MCF 10A (cell line): ENCODE measurements around the gene TGM4. TPM values are rescaled to one million over a fixed set of nuclear protein-coding genes. Genes with fewer than 3 reads are reported as not detected.
A peak's percentile ranks its signal among the peaks of the same experiment; 100 is the strongest.

Source experiments
- BruUV-seq: library from RNA; stranded (reverse); fragments of 400-500 nt; replicated peaks from 2 replicates; lab custom pipeline; 2021; lab: Mats Ljungman, UMichigan
- CTCF ChIA-PET: fragments of 300-600 bp; sonication (Branson Sonifier 250); formaldehyde crosslinking; extraction: SDS; loops from one replicate; lab custom pipeline; 2021; ENCODE audit warnings: antibody characterized with exemption, inconsistent platforms; lab: Yijun Ruan, JAX
- POLR2A ChIA-PET: fragments of 300-600, 350-650 bp; sonication (Branson Sonifier 250); formaldehyde crosslinking; extraction: SDS; loops from one replicate; lab custom pipeline; 2020; ENCODE audit warnings: antibody characterized with exemption, inconsistent platforms; lab: Yijun Ruan, JAX
- DNase-seq: peaks from one replicate; pipeline ENCODE4 v3.0.0-alpha.2; 2018; ENCODE audit not compliant: unreplicated experiment
- H3K27ac Mint-ChIP-seq: one replicate; pipeline ENCODE4 v1.8.0; 2022; ENCODE audit warnings: mild to moderate bottlenecking, low read depth, mixed read lengths; ENCODE audit not compliant: unreplicated experiment
- H3K27me3 Mint-ChIP-seq: one replicate; pipeline ENCODE4 v1.8.0; 2022; ENCODE audit warnings: mixed read lengths; ENCODE audit not compliant: insufficient read depth, unreplicated experiment
- H3K36me3 Mint-ChIP-seq: one replicate; pipeline ENCODE4 v1.8.0; 2022; ENCODE audit warnings: mild to moderate bottlenecking, moderate library complexity, mixed read lengths; ENCODE audit not compliant: insufficient read depth, unreplicated experiment
- H3K4me1 Mint-ChIP-seq: one replicate; pipeline ENCODE4 v1.8.0; 2022; ENCODE audit warnings: mixed read lengths; ENCODE audit not compliant: insufficient read depth, unreplicated experiment
- H3K4me3 Mint-ChIP-seq: one replicate; pipeline ENCODE4 v1.8.0; 2022; ENCODE audit warnings: mild to moderate bottlenecking, moderate library complexity, mixed read lengths; ENCODE audit not compliant: unreplicated experiment
- H3K9me3 Mint-ChIP-seq: one replicate; pipeline ENCODE4 v1.8.0; 2022; ENCODE audit warnings: mixed read lengths; ENCODE audit not compliant: unreplicated experiment
- intact Hi-C: fragments of 100-400 bp; cut with micrococcal nuclease; formaldehyde crosslinking; loops from 2 replicates; pipeline ENCODE4 v1.14.1; 2022
- total RNA-seq: library from RNA; stranded (reverse); gene quantifications from 2 replicates; pipeline ENCODE4 v1.2.3, GENCODE V29; 2022
- TF ChIP-seq, protein P1 (sequence below): fragments of 200-600 bp; IDR thresholded peaks from one replicate; pipeline ENCODE4 v1.8.0; 2022; ENCODE audit warnings: antibody characterized with exemption, mild to moderate bottlenecking; ENCODE audit not compliant: unreplicated experiment

Gene TGM4
- total RNA-seq, 1 experiment from 2014 or later, result 2.5 TPM

DNA sequence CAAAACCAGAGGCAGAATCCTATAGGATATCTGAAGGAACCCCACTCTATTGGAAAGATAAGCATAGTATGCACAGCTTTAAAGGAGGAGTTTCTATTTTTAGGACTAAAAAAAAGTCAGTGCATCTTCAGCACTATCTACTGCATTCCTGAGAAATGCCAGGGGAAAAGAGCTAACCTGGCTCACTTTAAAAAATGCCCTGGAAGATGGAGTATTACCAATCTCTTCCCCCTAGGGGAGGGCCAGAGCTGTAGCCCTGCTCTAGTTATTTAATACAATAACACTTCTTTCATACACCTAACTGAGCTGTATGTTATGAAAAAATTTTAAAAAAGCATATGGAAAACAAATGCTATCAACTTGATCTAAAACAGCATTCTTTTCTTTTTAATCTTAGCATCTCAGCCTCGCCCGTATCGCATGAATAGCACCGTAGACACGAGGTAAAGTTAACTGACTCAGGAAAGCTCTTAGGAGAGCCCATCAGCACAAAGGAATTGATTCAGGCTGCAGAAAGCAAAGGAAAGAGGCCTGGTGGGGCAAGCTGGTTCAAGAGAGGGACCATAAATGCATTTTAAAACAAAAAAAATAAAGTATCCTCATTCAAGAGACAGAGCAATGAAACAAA lies 50.2 kb downstream of the TGM4 start:
- DNase-seq, result no peak
- H3K27ac Mint-ChIP-seq, result no peak overlapping the region
- no TSS peak for BruUV-seq
- ChIA-PET POLR2A (interaction anchor here (1.1 to 1.3 kb wide), 4 partner anchors 23 to 66 kb away, joined by 3 to 4 read pairs (median 3); partner anchors contain the start of genes EXOSC7 and ZDHHC3), CTCF (interaction anchor here (2.9 kb wide), 1 partner anchor 10 kb away, joined by 15 read pairs; no protein-coding TSS in a partner anchor)
- peaks cover 5% of the 10 kb centered on the region for H3K4me1 Mint-ChIP-seq
- H3K27me3 Mint-ChIP-seq, result no peaks in the 10 kb centered on the region
- H3K4me3 Mint-ChIP-seq, result no peak overlapping the region
- no peaks in the 10 kb centered on the region for H3K9me3 Mint-ChIP-seq
- H3K36me3 Mint-ChIP-seq, result peaks cover 28% of the 10 kb centered on the region
- TF ChIP-seq, protein P1, sequence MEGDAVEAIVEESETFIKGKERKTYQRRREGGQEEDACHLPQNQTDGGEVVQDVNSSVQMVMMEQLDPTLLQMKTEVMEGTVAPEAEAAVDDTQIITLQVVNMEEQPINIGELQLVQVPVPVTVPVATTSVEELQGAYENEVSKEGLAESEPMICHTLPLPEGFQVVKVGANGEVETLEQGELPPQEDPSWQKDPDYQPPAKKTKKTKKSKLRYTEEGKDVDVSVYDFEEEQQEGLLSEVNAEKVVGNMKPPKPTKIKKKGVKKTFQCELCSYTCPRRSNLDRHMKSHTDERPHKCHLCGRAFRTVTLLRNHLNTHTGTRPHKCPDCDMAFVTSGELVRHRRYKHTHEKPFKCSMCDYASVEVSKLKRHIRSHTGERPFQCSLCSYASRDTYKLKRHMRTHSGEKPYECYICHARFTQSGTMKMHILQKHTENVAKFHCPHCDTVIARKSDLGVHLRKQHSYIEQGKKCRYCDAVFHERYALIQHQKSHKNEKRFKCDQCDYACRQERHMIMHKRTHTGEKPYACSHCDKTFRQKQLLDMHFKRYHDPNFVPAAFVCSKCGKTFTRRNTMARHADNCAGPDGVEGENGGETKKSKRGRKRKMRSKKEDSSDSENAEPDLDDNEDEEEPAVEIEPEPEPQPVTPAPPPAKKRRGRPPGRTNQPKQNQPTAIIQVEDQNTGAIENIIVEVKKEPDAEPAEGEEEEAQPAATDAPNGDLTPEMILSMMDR, result no peak
- intact Hi-C loops, result no loop called here

DNA sequence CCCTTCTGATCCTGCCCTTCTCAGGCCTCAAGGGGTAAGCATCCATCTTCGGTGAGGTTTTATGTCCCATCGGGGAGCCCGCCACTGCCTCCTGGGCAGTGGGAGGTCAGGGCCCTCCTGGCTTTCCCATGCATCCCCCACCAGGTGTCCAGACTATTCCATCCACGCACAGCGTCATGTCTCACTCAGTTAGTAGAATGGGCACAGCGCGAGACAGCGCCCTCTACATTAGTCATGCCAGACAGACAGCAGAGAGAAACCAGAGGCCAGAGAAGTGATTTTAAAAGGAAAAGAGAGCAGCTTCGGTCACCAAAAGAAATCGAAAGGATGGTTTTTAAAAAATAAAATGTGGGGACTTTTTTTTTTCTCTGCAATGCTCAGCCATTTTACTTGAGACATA lies 51.8 kb downstream of the TGM4 start:
- no peak overlapping the region for H3K27ac Mint-ChIP-seq
- BruUV-seq, result TSS peak; percentile 28
- no peaks in the 10 kb centered on the region for H3K9me3 Mint-ChIP-seq
- H3K27me3 Mint-ChIP-seq, result no peaks in the 10 kb centered on the region
- no peak for DNase-seq
- no peak overlapping the region for H3K4me3 Mint-ChIP-seq
- peaks cover 31% of the 10 kb centered on the region for H3K36me3 Mint-ChIP-seq
- POLR2A ChIA-PET, result no interaction called here
- CTCF ChIA-PET, result interaction anchor here (0.8 to 1.3 kb wide), 2 partner anchors 12 to 17 kb away, joined by 3 to 4 read pairs; no protein-coding TSS in a partner anchor
- intact Hi-C loops, result no loop called here
- H3K4me1 Mint-ChIP-seq, result no peaks in the 10 kb centered on the region
- TF ChIP-seq, protein P1, result no peak

DNA sequence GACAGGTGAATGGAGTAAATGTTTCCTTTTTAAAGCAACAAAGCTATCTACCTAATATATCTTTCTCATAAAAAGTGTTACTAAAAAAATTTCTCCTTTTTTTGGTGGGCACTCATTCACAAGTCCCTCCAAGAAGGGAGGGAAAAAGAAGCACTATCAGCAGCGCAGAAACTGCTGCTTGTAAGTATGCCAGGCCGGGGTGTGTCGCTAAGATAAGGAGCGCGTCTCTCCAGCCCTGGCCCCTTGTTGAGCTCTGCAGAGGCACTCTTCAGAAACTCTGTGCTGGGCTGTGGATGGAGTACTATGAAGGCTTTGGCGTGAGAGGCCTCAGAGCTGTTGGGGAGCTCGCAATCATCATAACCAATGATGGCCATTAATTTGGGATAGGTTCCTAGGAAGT lies 52.5 kb downstream of the TGM4 start:
- CTCF ChIA-PET, result interaction anchor here (1.3 kb wide), 1 partner anchor 13 kb away, joined by 3 read pairs; no protein-coding TSS in a partner anchor
- intact Hi-C loops, result no loop called here

DNA sequence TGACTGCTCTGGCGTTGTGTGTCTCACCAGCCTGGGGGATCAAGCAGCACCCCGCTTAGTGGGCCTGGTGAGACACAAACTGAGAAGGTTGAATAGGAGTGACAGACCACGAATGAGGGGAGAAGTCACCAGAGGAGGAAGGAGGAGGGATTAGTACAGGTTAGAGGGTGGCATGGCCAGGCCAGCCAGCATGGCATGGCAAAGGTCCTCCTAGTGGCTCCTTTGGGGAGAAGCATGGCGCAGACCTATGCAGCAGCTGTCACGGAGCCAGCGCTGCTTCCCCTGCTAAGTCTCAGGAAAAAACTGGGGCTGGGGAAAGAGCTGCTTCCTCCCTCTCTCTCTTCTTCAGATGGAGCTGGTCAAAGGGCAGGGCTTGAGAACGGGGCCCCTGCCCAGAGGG lies 53.0 kb downstream of the TGM4 start:
- no peaks in the 10 kb centered on the region for H3K4me1 Mint-ChIP-seq
- ChIA-PET CTCF (interaction anchor here (1.3 kb wide), 1 partner anchor 13 kb away, joined by 3 read pairs; no protein-coding TSS in a partner anchor), POLR2A (interaction anchor here (0.6 to 0.7 kb wide), 3 partner anchors 14 to 416 kb away, joined by 3 read pairs; no protein-coding TSS in a partner anchor)
- H3K27ac Mint-ChIP-seq, result no peak overlapping the region
- TF ChIP-seq, protein P1, result no peak
- H3K27me3 Mint-ChIP-seq, result no peaks in the 10 kb centered on the region
- H3K4me3 Mint-ChIP-seq, result no peak overlapping the region
- peaks cover 26% of the 10 kb centered on the region for H3K36me3 Mint-ChIP-seq
- intact Hi-C loops, result no loop called here
- BruUV-seq, result no TSS peak
- no peak for DNase-seq
- no peaks in the 10 kb centered on the region for H3K9me3 Mint-ChIP-seq

More for the DNA sequence above, 52.5 kb downstream of the TGM4 start:
- Mint-ChIP-seq H3K9me3 (no peaks in the 10 kb centered on the region), H3K36me3 (peaks cover 25% of the 10 kb centered on the region), H3K27me3 (no peaks in the 10 kb centered on the region), H3K4me1 (no peaks in the 10 kb centered on the region), H3K4me3 (no peak overlapping the region), H3K27ac (no peak overlapping the region)
- no peak for DNase-seq
- no TSS peak for BruUV-seq
- POLR2A ChIA-PET, result interaction anchor here (0.6 kb wide), 2 partner anchors 24 to 416 kb away, joined by 3 read pairs; no protein-coding TSS in a partner anchor
- TF ChIP-seq, protein P1, result no peak
